Upper lobe of left lung (tissue), 4 donors: Measurements from ENCODE around the gene C5orf58.

Experiments used
- EP300 ChIP-seq, 4 donors: sonication (generic); formaldehyde crosslinking; IDR thresholded peaks; one replicate each; pipeline ENCODE4 v1.5.1; 2017; ENCODE audit warnings: antibody characterized with exemption in 4 of 4, control low read depth in 2 of 4
- POLR2A ChIP-seq, 4 donors: fragments of 450-650 bp; IDR thresholded peaks; one replicate each; pipeline ENCODE4 v1.5.1; 2016 to 2017; ENCODE audit warnings: antibody characterized with exemption in 4 of 4, mild to moderate bottlenecking in 2 of 4
- TF ChIP-seq, protein P1 (sequence below), 6 experiments: fragments of 450-650 bp in 4 of 6; fragments of 200-600 bp in 2 of 6; sonication (generic) in 2 of 6; IDR thresholded peaks; one replicate each; pipeline ENCODE4 v1.5.1; 2016 to 2019; ENCODE audit warnings: antibody characterized with exemption in 6 of 6

DNA sequence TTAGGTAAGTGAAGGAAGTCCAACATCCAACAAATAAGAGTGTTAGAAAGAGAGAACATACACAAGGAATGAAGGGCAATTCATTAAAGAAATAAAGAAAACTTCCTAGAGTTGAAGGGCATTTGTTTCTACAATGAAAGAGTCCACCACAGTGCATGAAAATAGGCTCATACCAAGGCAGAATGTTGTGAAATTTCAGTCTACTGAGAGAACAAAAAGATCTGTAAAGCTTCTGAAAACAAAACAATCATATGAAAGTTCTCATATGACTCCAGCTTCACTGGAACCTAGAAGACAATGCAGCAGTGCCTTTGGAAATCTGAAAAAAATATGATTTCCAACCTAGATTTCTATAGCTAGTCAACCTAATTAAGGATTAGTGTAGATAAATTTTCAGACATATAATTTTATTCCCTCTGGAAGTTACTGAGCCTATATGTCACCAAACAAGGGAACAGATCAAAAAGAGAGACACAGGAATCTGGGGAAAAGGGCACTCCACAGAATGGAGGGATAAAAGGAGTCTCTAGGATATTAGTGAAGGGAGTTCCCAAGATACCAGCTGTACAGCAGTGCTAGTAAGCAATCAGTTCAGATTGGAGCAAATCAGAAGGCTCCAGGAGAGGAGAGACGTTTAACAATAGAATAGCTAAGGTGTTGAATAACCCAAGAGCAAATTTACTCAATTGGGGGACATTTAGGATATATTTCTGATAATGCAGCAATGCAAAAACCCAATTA is 5.8 kb downstream of the C5orf58 start:
- TF ChIP-seq EP300 (IDR thresholded peaks at IDR 0.05) = no peak
- TF ChIP-seq, protein P1, sequence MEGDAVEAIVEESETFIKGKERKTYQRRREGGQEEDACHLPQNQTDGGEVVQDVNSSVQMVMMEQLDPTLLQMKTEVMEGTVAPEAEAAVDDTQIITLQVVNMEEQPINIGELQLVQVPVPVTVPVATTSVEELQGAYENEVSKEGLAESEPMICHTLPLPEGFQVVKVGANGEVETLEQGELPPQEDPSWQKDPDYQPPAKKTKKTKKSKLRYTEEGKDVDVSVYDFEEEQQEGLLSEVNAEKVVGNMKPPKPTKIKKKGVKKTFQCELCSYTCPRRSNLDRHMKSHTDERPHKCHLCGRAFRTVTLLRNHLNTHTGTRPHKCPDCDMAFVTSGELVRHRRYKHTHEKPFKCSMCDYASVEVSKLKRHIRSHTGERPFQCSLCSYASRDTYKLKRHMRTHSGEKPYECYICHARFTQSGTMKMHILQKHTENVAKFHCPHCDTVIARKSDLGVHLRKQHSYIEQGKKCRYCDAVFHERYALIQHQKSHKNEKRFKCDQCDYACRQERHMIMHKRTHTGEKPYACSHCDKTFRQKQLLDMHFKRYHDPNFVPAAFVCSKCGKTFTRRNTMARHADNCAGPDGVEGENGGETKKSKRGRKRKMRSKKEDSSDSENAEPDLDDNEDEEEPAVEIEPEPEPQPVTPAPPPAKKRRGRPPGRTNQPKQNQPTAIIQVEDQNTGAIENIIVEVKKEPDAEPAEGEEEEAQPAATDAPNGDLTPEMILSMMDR (IDR thresholded peaks at IDR 0.05) = no peak
- TF ChIP-seq POLR2A (IDR thresholded peaks at IDR 0.05) = no peak
